Measurements from ENCODE around the gene PLPP3. TPM values are rescaled to one million over a fixed set of nuclear protein-coding genes. Genes with fewer than 3 reads are reported as not detected.
A peak's percentile ranks its signal among the peaks of the same experiment; 100 is the strongest.

PLPP3 gene
- polyA plus RNA-seq, 1 donor: 91.7 TPM

DNA sequence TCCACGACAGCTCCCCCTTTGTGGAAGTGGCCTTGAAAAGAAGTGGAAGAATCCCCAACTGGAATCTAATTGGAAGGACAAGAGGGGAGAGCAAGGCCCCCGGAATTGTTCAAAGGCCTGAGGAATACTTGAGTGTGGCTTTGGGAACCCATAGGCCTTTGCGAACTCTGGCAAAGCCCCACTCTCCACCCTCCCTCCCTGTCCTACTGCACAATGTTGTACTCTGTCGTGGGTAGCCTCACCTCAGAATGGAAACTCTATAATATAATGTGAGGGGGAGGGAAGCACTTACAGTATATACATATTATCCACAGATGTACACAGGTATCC lies 28.5 kb downstream of the PLPP3 start:
- no peak for DNase-seq

DNA sequence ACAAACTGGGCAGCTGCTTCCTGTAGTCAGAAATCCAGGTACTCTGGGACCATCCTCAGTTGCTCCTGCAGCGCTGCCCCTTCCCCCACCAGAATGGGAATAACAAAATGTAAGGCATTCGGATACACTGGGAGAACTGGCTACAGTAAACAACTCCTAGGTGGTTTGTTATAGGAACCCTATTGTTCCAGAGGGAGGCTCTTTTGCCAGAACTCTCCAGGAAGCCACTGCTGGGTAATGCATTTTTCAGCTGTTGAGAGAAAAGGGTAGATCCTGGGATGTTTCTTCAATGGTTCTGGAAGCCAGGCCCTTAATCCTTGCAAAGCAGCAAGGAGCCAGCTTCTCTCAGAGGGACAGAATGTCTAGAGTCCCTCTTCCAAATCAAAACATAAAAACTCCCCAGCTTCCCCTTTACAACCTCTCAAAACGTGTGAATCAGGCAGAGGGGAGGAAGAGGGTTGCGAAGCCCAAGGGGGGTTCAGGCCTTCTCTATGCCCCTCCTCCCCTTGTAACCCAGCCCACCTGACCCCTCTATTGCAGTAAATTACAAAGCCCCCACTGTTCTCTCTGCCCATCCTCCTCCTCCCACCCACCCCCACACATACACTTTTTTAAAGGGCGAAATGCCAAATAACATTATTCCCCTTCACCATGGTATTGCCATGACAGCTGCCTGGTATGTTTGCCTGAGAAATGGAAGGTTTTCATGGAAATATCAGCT lies 29.1 kb downstream of the PLPP3 start:
- DNase-seq: no peak

DNA sequence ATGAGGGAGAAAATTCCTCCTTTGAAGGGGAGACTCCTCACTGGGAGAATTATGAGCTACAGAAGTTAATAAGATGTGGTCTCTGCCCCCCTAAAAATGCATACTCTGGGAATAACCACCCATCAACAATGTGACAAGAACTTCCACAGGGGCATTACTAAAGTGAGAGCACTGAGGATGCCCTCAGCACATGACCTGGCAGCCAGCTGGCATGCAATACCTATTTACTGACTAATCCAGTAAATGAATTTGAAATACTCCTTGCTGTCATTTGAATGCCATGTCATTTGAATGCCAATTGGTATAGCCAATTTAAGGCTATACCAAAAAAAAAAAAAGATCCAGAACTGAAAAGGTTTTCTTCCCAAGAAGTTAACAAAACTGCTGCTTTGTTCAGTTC lies 30.8 kb downstream of the PLPP3 start:
- DNase-seq: no peak

GRCh38 chr1:56547977-56548376 lies 31.4 kb downstream of the PLPP3 start:
- no peak for DNase-seq

DNA sequence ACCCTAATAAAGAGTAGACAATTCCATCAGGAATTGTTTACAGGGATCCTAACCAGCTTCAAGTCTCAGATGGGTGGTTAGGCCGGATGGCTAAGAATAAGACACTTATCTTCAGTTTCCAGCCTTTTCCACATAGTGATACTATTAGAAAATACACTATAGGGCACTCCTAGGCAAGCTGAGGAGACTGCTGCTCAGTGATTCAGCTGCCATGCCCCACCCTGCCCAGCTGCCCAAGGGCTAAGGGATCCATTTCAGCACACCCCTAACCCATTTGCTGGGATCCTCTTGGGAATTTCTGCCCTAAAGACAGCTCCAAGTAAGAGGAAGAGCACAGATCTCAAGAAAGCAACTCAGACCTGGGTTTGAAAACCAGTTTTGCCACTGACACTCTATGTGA lies 31.9 kb downstream of the PLPP3 start:
- no peak for DNase-seq

GRCh38 chr1:56545711-56546110 lies 33.7 kb downstream of the PLPP3 start:
- DNase-seq: no peak

GRCh38 chr1:56543783-56544612 lies 35.4 kb downstream of the PLPP3 start:
- no peak for DNase-seq

GRCh38 chr1:56542651-56543050 lies 36.7 kb downstream of the PLPP3 start:
- DNase-seq: no peak

DNA sequence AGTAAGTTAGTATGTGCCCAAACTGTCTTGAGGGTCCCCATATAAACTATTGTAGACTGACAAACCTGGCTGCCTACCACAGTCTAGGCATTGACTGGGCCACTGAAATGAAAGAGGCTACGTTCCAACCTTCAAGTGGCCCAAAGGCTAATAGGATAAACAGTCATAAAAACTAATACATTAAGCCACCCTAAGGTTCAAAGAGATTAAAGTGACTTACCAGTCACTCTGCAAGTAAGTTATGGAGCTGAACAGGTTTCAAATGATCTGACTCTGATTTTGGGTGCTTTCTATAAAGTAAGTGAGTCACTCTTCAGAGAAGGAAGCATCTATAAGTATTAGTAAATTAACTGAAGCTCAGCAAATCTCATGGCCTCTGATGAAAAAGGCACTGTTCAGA lies 38.0 kb downstream of the PLPP3 start:
- no peak for DNase-seq

DNA sequence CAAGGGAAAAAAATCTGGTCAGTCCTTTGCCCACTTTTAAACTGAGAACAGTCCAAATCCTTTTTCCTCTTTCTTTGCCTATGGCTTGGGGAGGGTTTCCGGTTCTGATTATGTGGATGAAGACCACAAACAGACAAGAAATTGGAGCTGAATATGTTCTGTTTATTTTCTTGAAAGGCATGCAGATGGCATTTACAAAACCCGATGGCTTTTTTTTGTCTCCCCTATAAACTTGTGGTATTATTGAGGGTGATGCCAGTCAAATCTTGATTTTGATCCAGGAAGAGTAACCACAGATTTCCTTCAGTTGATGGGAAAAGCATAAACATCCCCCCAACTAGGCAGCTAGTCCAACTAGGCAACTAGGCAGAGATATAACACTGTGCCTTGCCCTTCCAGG lies 38.9 kb downstream of the PLPP3 start:
- DNase-seq: no peak

- DNase-seq: no peak
Observed at GRCh38 chr1:56539520-56539931, 39.8 kb downstream of the PLPP3 start.

GRCh38 chr1:56538532-56538931 lies 40.8 kb downstream of the PLPP3 start:
- no peak for DNase-seq

DNA sequence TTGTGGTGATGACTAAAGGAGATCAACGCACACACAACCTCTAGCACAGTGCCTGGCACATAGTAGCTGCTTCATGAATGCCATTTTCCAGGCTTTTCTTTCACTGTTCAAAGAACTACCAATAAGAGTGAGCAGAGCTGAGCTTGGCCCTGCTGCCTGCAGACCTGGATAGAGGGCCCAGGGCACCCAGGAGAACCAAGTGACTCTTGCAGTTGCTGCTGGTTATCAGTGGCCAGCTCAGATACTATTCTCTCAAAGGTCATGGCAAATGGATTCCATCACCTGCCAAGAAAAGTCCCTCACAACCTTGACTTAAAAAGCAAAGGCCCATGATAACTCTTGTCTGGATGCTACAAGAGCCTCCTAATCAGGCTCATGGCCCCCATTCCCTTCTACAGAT lies 41.7 kb downstream of the PLPP3 start:
- DNase-seq: no peak

- DNase-seq: no peak
Observed at GRCh38 chr1:56535939-56536338, 43.4 kb downstream of the PLPP3 start.

- DNase-seq: no peak
Observed at GRCh38 chr1:56535362-56535761, 44.0 kb downstream of the PLPP3 start.

GRCh38 chr1:56534130-56534651 lies 45.2 kb downstream of the PLPP3 start:
- DNase-seq: no peak

GRCh38 chr1:56533621-56534020 lies 45.7 kb downstream of the PLPP3 start:
- no peak for DNase-seq

- DNase-seq: no peak
Observed at GRCh38 chr1:56533197-56533596, 46.2 kb downstream of the PLPP3 start.

GRCh38 chr1:56532350-56532683 lies 47.0 kb downstream of the PLPP3 start:
- DNase-seq: no peak

- DNase-seq: no peak
Observed at GRCh38 chr1:56531624-56532349, 47.6 kb downstream of the PLPP3 start.

- no peak for DNase-seq
Observed at GRCh38 chr1:56529801-56530200, 49.6 kb downstream of the PLPP3 start.

- DNase-seq: peak; percentile 70
Observed at GRCh38 chr1:56527548-56528302, 51.6 kb downstream of the PLPP3 start.
